Heart left ventricle (tissue), 13 donors: ENCODE measurements around the gene SERPINA1.

Experiments used
- CTCF ChIP-seq, 12 donors: fragments of 200-600 bp; sonication (generic) in 4 of 12; IDR thresholded peaks; one replicate each; pipeline versions ENCODE4 v1.5.0 to v1.8.0; 2018 to 2022; ENCODE audit warnings: antibody characterized with exemption in 12 of 12, mild to moderate bottlenecking in 5 of 12
- POLR2A ChIP-seq, 2 donors: fragments of 450-650 bp; IDR thresholded peaks; one replicate each; pipeline ENCODE4 v1.6.1; 2017; ENCODE audit warnings: antibody characterized with exemption in 2 of 2, mild to moderate bottlenecking in 2 of 2, moderate library complexity in 2 of 2
- donor health status: ischemic (EF 13 %, LVEDD 7.1; RV severe dilation, severe dysfunction).
- donor health status: DM: no; HTN: yes; CAD: no.
- donor health status: DM: no; HTN: no; CAD: no.
- donor health status: ischemic (EF 25% LVEDD 6.9; RV normal size, moderate dysfunction).
- donor health status: ischemic (EF 25% LVEDD 5.7; RV mildly dilated, moderate dysfunction).
- donor health status: ischemic (EF 35%, LVEDD 5.7; RV mildly dilated, moderate dysfunction).
- donor health status: nonischemic (EF 11% LVEDD 7.7; RV severe dilation, severe dysfunction).
- donor health status: DM: yes; HTN: yes; CAD: no.
- donor health status: PGD.
- donor health status: ischemic (EF 29% LVEDD 5.4; RV normal size, mild dysfunction).
- donor health status: nonischemic (EF 23%, LVEDD 6.1; RV moderate dilation, normal function).

- TF ChIP-seq CTCF (IDR thresholded peaks at IDR 0.05): no peak
- no peak for TF ChIP-seq POLR2A (IDR thresholded peaks at IDR 0.05)
These were observed 17.9 kb downstream of the SERPINA1 start for GRCh38 chr14:94370524-94370910.
